Omental fat pad (tissue), 4 donors: ENCODE measurements around the gene DNER. TPM values are rescaled to one million over a fixed set of nuclear protein-coding genes. Genes with fewer than 3 reads are reported as not detected.
A peak's percentile ranks its signal among the peaks of the same experiment; 100 is the strongest.

Experiments used
- ATAC-seq: fragments of 150-250 bp; one replicate; pipeline ENCODE4 v1.9.1; 2016; ENCODE audit warnings: mild to moderate bottlenecking, moderate library complexity; ENCODE audit not compliant: low FRiP score
- DNase-seq: peaks from one replicate; pipeline ENCODE4 v3.0.0-alpha.2; 2019; ENCODE audit warnings: low spot score
- total RNA-seq, 4 donors: library from RNA; depleted of rRNA; stranded (reverse); fragments of >200 nt; gene quantifications; one replicate each; pipeline ENCODE4 v1.1.0, GENCODE V29; 2016
- TF ChIP-seq, protein P1 (sequence below), 3 donors: fragments of 450-650 bp; IDR thresholded peaks; one replicate each; pipeline ENCODE4 v1.5.1; 2016 to 2017; ENCODE audit warnings: antibody characterized with exemption in 3 of 3, mild to moderate bottlenecking in 3 of 3, moderate library complexity in 2 of 3

DNER gene
- total RNA-seq, 4 donors from 2014 or later, result 3.1 to 12.2 (median 8.7) TPM

- TF ChIP-seq, protein P1, sequence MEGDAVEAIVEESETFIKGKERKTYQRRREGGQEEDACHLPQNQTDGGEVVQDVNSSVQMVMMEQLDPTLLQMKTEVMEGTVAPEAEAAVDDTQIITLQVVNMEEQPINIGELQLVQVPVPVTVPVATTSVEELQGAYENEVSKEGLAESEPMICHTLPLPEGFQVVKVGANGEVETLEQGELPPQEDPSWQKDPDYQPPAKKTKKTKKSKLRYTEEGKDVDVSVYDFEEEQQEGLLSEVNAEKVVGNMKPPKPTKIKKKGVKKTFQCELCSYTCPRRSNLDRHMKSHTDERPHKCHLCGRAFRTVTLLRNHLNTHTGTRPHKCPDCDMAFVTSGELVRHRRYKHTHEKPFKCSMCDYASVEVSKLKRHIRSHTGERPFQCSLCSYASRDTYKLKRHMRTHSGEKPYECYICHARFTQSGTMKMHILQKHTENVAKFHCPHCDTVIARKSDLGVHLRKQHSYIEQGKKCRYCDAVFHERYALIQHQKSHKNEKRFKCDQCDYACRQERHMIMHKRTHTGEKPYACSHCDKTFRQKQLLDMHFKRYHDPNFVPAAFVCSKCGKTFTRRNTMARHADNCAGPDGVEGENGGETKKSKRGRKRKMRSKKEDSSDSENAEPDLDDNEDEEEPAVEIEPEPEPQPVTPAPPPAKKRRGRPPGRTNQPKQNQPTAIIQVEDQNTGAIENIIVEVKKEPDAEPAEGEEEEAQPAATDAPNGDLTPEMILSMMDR (IDR thresholded peaks at IDR 0.05), result no peak
- DNase-seq, result no peak
- ATAC-seq, result peak; percentile 48
Observed at GRCh38 chr2:229586012-229586411, 128.3 kb downstream of the DNER start.

DNA sequence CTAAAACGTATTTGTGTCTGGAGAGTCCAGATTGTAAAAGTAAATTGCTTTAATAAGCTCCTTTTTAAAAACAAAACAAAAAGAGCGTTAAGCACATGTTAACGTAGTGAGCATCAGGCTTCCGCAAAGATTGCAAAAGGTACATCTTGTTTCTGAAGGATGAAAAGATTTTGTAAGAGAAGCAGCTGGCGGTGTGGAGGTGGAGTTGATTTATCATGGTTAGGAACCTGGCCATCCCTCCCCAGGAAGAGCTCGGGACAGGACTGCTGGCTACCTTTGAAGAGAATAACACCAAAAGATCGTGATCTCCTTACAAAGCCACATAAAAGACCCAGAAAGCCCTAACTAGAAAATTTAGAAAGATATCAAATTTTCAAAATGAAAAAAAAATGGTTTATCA, 132.2 kb downstream of the DNER start:
- DNase-seq (no peak), ATAC-seq (no peak)
- TF ChIP-seq, protein P1 (IDR thresholded peaks at IDR 0.05), result no peak

DNA sequence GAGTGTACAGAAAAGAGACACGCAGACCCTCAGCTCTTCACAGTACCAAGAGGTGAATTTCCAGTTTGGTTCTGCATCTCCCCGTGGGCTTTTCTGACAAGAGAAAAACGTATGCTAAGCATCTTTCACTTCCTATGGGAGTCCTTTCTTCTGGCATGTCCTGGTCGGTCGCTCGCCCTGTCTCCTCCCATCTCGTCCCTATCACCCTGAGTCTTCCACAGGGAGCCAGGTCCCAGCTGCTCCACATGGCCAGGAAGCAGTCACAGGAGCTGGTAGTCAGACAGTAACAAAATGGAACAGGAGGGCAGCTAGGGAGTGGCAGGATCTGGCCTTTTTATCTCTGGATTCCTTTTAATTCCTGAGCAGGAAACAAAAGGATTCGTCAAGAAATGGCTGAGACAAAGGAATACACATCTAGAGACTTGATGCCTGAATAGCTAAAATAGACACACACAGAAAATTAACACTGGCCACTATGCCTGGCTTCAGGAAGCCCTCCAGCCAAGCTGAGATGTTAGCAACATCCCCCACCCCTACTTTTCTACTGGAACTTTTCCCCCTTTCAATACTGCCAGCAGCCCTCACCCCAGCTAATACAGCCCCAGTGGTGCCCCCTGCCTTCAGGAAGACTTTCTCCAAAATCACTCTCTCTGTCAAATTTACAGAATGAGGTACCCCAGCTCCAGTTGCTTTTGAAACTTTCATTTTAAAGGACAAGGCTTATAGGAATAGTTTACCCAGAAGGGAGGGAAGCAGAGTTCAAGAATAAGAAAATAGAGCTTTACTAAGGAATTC, 136.1 kb downstream of the DNER start:
- ATAC-seq (no peak), DNase-seq (no peak)
- TF ChIP-seq, protein P1 (IDR thresholded peaks at IDR 0.05), result no peak

GRCh38 chr2:229575569-229576315, 138.6 kb downstream of the DNER start:
- no peak for DNase-seq
- TF ChIP-seq, protein P1 (IDR thresholded peaks at IDR 0.05), result no peak
- no peak for ATAC-seq

- DNase-seq, result no peak
- ATAC-seq, result no peak
- TF ChIP-seq, protein P1 (IDR thresholded peaks at IDR 0.05), result no peak
Observed at GRCh38 chr2:229572507-229573271, 141.7 kb downstream of the DNER start.

GRCh38 chr2:229571243-229571642, 143.1 kb downstream of the DNER start:
- TF ChIP-seq, protein P1 (IDR thresholded peaks at IDR 0.05), result no peak
- DNase-seq (no peak), ATAC-seq (no peak)
